HepG2 (cell line): ENCODE data around the gene CCDC85A. TPM values are rescaled to one million over a fixed set of nuclear protein-coding genes. Genes with fewer than 3 reads are reported as not detected.

Experiments
- ATAC-seq: fragments of 200-7000 bp; cut with Tn5 transposase; 3 replicates; pipeline ENCODE4 v1.9.1; 2020; ENCODE audit warnings: mild to moderate bottlenecking, moderate library complexity
- BruUV-seq: library from RNA; stranded (reverse); fragments of 400-500 nt; replicated peaks from 2 replicates; lab custom pipeline; 2021; lab: Mats Ljungman, UMichigan
- CTCF ChIA-PET: fragments of 300-600 bp; formaldehyde crosslinking; extraction: SDS; loops from one replicate; lab custom pipeline; 2021; ENCODE audit warnings: low total read pairs, inconsistent platforms, low intra/inter-chr PET ratio; lab: Yijun Ruan, JAX
- POLR2A ChIA-PET: fragments of 350-600 bp; sonication (Branson Sonifier 250); formaldehyde crosslinking; loops from one replicate; lab custom pipeline; 2020; ENCODE audit warnings: antibody characterized with exemption, inconsistent platforms; lab: Yijun Ruan, JAX
- DNase-seq: peaks from one replicate; pipeline ENCODE4 v3.0.0-alpha.2; 2015; ENCODE audit warnings: low spot score
- FAIRE-seq: peaks from 3 replicates; lab custom pipeline; 2011; peaks lifted over from hg19 to GRCh38; lab: Jason Lieb, UNC
- H2AFZ ChIP-seq: one replicate; pipeline ENCODE4 v1.6.1; 2011; ENCODE audit warnings: low read length, inconsistent platforms
- H3K27ac ChIP-seq: fragments of 300-600 bp; 3 replicates; pipeline ENCODE4 v1.8.0; 2011; ENCODE audit warnings: mixed run types, mild to moderate bottlenecking, mixed read lengths, low read length, inconsistent platforms; ENCODE audit not compliant: insufficient read depth; ENCODE audit errors: extremely low read length
- H3K27me3 ChIP-seq, 2 experiments: fragments of 200-600 bp in 1 of 2; 2 replicates in 1 of 2; 3 replicates in 1 of 2; pipeline versions ENCODE4 v1.6.0 to v1.8.0; 2011; ENCODE audit warnings: low read length in 2 of 2, mild to moderate bottlenecking in 2 of 2, moderate library complexity in 2 of 2, inconsistent platforms in 1 of 2; ENCODE audit not compliant: insufficient read depth in 2 of 2, control insufficient read depth in 1 of 2
- H3K36me3 ChIP-seq, 2 experiments: fragments of 200-600 bp in 1 of 2; replicated peaks in 1 of 2; 2 replicates in 1 of 2; 3 replicates in 1 of 2; pipeline versions ENCODE4 v1.5.1 to v1.8.0; 2011; ENCODE audit warnings: low read length in 2 of 2, inconsistent platforms in 1 of 2; ENCODE audit not compliant: insufficient read depth in 2 of 2, control insufficient read depth in 1 of 2
- H3K4me1 ChIP-seq: 2 replicates; pipeline ENCODE4 v1.5.1; 2012; ENCODE audit warnings: low read length, inconsistent platforms; ENCODE audit not compliant: insufficient read depth
- H3K4me2 ChIP-seq: 2 replicates; pipeline ENCODE4 v1.6.0; 2011; ENCODE audit warnings: low read depth, low read length, inconsistent platforms
- H3K4me3 ChIP-seq, 3 experiments: fragments of 200-600 bp in 1 of 3; sonication (generic), shearing (Covaris generic) in 1 of 3; replicated peaks in 1 of 3; 2 replicates each; pipeline ENCODE4 v1.5.1; 2011 to 2016; ENCODE audit warnings: low read length in 3 of 3, inconsistent platforms in 2 of 3, low read depth in 2 of 3, mild to moderate bottlenecking in 2 of 3, control low read depth in 1 of 3, mixed read lengths in 1 of 3; ENCODE audit not compliant: insufficient read depth in 1 of 3
- H3K79me2 ChIP-seq: one replicate; pipeline ENCODE4 v1.6.1; 2011; ENCODE audit warnings: low read length, inconsistent platforms; ENCODE audit not compliant: insufficient read depth
- H3K9ac ChIP-seq: 2 replicates; pipeline ENCODE4 v1.6.0; 2011; ENCODE audit warnings: mild to moderate bottlenecking, low read depth, low read length, inconsistent platforms; ENCODE audit not compliant: insufficient read depth
- H3K9me3 ChIP-seq: 2 replicates; pipeline ENCODE4 v1.5.1; 2012; ENCODE audit warnings: mild to moderate bottlenecking, low read length
- H4K20me1 ChIP-seq: 2 replicates; pipeline ENCODE4 v1.6.0; 2011; ENCODE audit warnings: inconsistent platforms, mild to moderate bottlenecking, low read length, moderate library complexity; ENCODE audit not compliant: insufficient read depth
- CBX1 ChIP-seq: IDR thresholded peaks from one replicate; pipeline ENCODE4 v1.6.1; 2016; ENCODE audit warnings: antibody characterized with exemption, low read depth
- CHD2 ChIP-seq: IDR thresholded peaks from 2 replicates; pipeline ENCODE4 v1.6.1; 2011; ENCODE audit warnings: low read depth, low read length, improper control_type of control experiment
- ETV5 ChIP-seq: IDR thresholded peaks from 2 replicates; pipeline ENCODE4 v1.6.1; 2018; ENCODE audit warnings: missing biosample characterization, missing genetic modification reagents, inconsistent platforms, borderline replicate concordance
- GATA4 ChIP-seq: sonication (generic); IDR thresholded peaks from 2 replicates; pipeline ENCODE4 v1.6.1; 2016; ENCODE audit warnings: antibody characterized with exemption, low read depth, borderline replicate concordance
- MAF1 ChIP-seq: sonication (generic); formaldehyde crosslinking; IDR thresholded peaks from 2 replicates; pipeline ENCODE4 v1.5.0; 2020; ENCODE audit warnings: missing genetic modification reagents, borderline replicate concordance
- MED1 ChIP-seq: sonication (generic); formaldehyde crosslinking; IDR thresholded peaks from 2 replicates; pipeline ENCODE4 v1.4.0; 2020; ENCODE audit warnings: missing genetic modification reagents
- MED13 ChIP-seq: sonication (generic); formaldehyde crosslinking; IDR thresholded peaks from 2 replicates; pipeline ENCODE4 v1.5.0; 2020; ENCODE audit warnings: missing genetic modification reagents
- NCOR1 ChIP-seq: fragments of 200-600 bp; sonication (generic); IDR thresholded peaks from 2 replicates; pipeline ENCODE4 v1.7.0; 2017; ENCODE audit warnings: antibody characterized with exemption, low read length, borderline replicate concordance
- PHF8 ChIP-seq: sonication (generic); formaldehyde crosslinking; IDR thresholded peaks from 2 replicates; pipeline ENCODE4 v1.5.0; 2020; ENCODE audit warnings: missing genetic modification reagents
- PPARG ChIP-seq: conservative IDR thresholded peaks from 2 replicates; pipeline ENCODE4 v1.6.1; 2016; ENCODE audit warnings: missing biosample characterization, missing genetic modification reagents
- ZBTB38 ChIP-seq: sonication (generic); formaldehyde crosslinking; IDR thresholded peaks from 2 replicates; pipeline ENCODE4 v1.5.1; 2020; ENCODE audit warnings: mild to moderate bottlenecking, missing genetic modification reagents
- ZC3H13 ChIP-seq: sonication (generic); formaldehyde crosslinking; IDR thresholded peaks from 2 replicates; pipeline ENCODE4 v1.8.1; 2023; ENCODE audit warnings: mild to moderate bottlenecking, missing genetic modification reagents, moderate library complexity
- ZNF282 ChIP-seq: fragments of 450-650 bp; IDR thresholded peaks from 2 replicates; pipeline ENCODE4 v1.6.1; 2018; ENCODE audit not compliant: partially characterized antibody
- ZNF337 ChIP-seq: sonication (generic); formaldehyde crosslinking; IDR thresholded peaks from 2 replicates; pipeline ENCODE4 v1.5.1; 2020; ENCODE audit warnings: missing genetic modification reagents, low read depth, mild to moderate bottlenecking, borderline replicate concordance
- ZNF382 ChIP-seq: sonication (generic); formaldehyde crosslinking; IDR thresholded peaks from 2 replicates; pipeline ENCODE4 v1.5.0; 2020; ENCODE audit warnings: missing genetic modification reagents, mild to moderate bottlenecking, borderline replicate concordance
- ZNF619 ChIP-seq: sonication (generic); formaldehyde crosslinking; IDR thresholded peaks from 2 replicates; pipeline ENCODE4 v1.4.0; 2020; ENCODE audit warnings: mild to moderate bottlenecking, missing genetic modification reagents
- ZNF761 ChIP-seq: sonication (generic); formaldehyde crosslinking; conservative IDR thresholded peaks from 2 replicates; pipeline ENCODE4 v1.4.0; 2020; ENCODE audit warnings: mild to moderate bottlenecking, missing genetic modification reagents
- ZSCAN22 ChIP-seq: sonication (generic); formaldehyde crosslinking; IDR thresholded peaks from 2 replicates; pipeline ENCODE4 v1.4.0; 2020; ENCODE audit warnings: mild to moderate bottlenecking, missing genetic modification reagents
- WGBS: methylation state at CpG from one replicate; pipeline ENCODE4 v1.1.6; 2017; ENCODE audit warnings: low lambda C conversion rate; 5-methylcytosine and 5-hydroxymethylcytosine counted together
- in situ Hi-C: cut with HindIII; loops from 2 replicates; pipeline ENCODE4 v1.10.0; 2017; ENCODE audit warnings: low pct_unique_long_range_greater_than_20kb; ENCODE audit not compliant: extremely low pct_ligation_motif_present
- intact Hi-C: fragments of 100-400 bp; cut with micrococcal nuclease; formaldehyde crosslinking; loops from one replicate; pipeline ENCODE4 v1.10.0; 2022; ENCODE audit not compliant: unreplicated experiment
- polyA plus RNA-seq, 8 experiments: library from polyadenylated mRNA; depleted of rRNA in 3 of 8; stranded (reverse) in 7 of 8; unstranded in 1 of 8; fragments of >200 nt; fragmentation: Illumina TruSeq in 4 of 8; extraction: Trizol in 4 of 8; gene quantifications; 2 replicates each; pipeline versions ENCODE4 v1.2.1 to v1.2.3, GENCODE V29; 2011 to 2016; ENCODE audit warnings: low read depth in 4 of 8, missing spikeins in 1 of 8, mixed read lengths in 1 of 8; ENCODE audit not compliant: insufficient read depth in 1 of 8
- total RNA-seq, 5 experiments: library from RNA; depleted of rRNA; stranded (reverse); fragments of >200 nt; fragmentation: Illumina TruSeq; extraction: Trizol; gene quantifications; 2 replicates each; pipeline ENCODE4 v1.2.3, GENCODE V29; 2016; ENCODE audit warnings: low read depth in 1 of 5
- TF ChIP-seq, protein P1 (sequence below): sonication (generic); formaldehyde crosslinking; IDR thresholded peaks from 2 replicates; pipeline ENCODE4 v1.4.0; 2020; ENCODE audit warnings: missing genetic modification reagents

CCDC85A gene
- total and polyA plus RNA-seq, 2 of the 13 experiments (the other 11 are each of a cell fraction or from before 2014, with no cell fraction given) = not detected

DNA sequence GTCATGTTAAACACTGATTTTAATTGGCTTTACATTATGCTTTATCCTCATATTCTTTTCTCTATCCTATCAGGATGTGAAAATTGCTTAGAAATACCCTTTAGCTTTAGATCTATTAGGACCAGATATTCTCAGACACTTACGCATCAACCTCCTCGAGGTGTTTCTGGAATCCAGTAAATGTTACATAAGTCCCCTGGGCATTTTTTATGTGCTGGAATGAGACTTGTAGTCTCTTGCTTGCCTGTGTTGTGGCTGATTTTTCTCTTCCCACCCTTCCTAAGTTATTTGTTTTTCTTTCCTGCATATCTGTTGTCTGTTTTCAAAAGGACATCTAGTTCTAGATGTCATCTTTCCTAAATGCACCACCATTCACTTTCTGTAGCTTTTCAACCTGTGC is 197.1 kb downstream of the CCDC85A start (continued):
- no peak for TF ChIP-seq MED13 (CRISPR knock-in tag)
- TF ChIP-seq, all 625 proteins: peak for 0

DNA sequence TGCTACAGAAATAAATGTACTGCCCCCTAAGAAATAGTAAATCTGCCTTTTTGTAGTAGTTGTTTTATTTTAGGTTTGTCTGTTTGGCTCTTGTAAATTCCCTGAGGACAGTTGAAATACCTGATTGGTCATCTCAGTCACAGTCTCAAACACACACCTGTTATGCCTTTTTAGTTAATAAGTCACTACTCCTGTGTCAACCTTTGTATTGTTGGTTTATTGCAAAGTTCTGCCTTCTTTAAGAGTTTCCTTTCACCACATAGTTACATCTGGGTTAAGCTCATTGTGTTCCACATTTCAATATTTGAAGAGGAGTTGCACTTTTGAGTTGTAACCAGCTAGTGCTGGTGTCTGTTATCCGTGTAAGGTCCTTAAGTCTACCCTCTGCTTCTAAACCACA is 198.7 kb downstream of the CCDC85A start:
- H3K27ac ChIP-seq = no peak overlapping the region
- no peak overlapping the region for H3K9ac ChIP-seq
- H3K27me3 ChIP-seq = no peaks in the 10 kb centered on the region
- ATAC-seq = peak; percentile 46; the same call in 2 of the 3 replicates
- in situ Hi-C loops (no loop called here), intact Hi-C loops (no loop called here)
- H2AFZ ChIP-seq = no peak overlapping the region
- no peak for FAIRE-seq
- CTCF ChIA-PET = no interaction called here
- WGBS = 0% methylated on average over 1 of the region's 1 CpG
- TF ChIP-seq MED1 (CRISPR knock-in tag) (no peak), PPARG (CRISPR knock-in tag) (no peak), ZNF761 (CRISPR knock-in tag) (no peak), ZSCAN22 (no peak), ZNF382 (CRISPR knock-in tag) (no peak), ZNF619 (CRISPR knock-in tag) (no peak), ZBTB38 (CRISPR knock-in tag) (no peak), CBX1 (no peak), NCOR1 (no peak), ZC3H13 (CRISPR knock-in tag) (no peak), ZNF337 (CRISPR knock-in tag) (no peak), ZNF282 (no peak), PHF8 (CRISPR knock-in tag) (no peak), MED13 (CRISPR knock-in tag) (no peak), ETV5 (CRISPR knock-in tag) (no peak), MAF1 (CRISPR knock-in tag) (no peak), GATA4 (no peak), CHD2 (no peak)
- TF ChIP-seq, protein P1, sequence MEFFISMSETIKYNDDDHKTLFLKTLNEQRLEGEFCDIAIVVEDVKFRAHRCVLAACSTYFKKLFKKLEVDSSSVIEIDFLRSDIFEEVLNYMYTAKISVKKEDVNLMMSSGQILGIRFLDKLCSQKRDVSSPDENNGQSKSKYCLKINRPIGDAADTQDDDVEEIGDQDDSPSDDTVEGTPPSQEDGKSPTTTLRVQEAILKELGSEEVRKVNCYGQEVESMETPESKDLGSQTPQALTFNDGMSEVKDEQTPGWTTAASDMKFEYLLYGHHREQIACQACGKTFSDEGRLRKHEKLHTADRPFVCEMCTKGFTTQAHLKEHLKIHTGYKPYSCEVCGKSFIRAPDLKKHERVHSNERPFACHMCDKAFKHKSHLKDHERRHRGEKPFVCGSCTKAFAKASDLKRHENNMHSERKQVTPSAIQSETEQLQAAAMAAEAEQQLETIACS (CRISPR knock-in tag) = no peak
- POLR2A ChIA-PET = no interaction called here
- no peak for DNase-seq
- H3K4me1 ChIP-seq = no peaks in the 10 kb centered on the region
- H3K4me2 ChIP-seq = no peak overlapping the region
- H3K79me2 ChIP-seq = no peaks in the 10 kb centered on the region
- no TSS peak for BruUV-seq
- no peaks in the 10 kb centered on the region for H4K20me1 ChIP-seq
- H3K4me3 ChIP-seq = no peak overlapping the region
- H3K9me3 ChIP-seq = no peaks in the 10 kb centered on the region
- no peaks in the 10 kb centered on the region for H3K36me3 ChIP-seq
